CD4-positive, alpha-beta memory T cell (primary cell): ENCODE data around the gene ESYT3. TPM values are rescaled to one million over a fixed set of nuclear protein-coding genes. Genes with fewer than 3 reads are reported as not detected.

ENCODE experiments used
- CTCF ChIA-PET: fragments of 350-600 bp; sonication (Branson Sonifier 250); formaldehyde crosslinking; loops from one replicate; lab custom pipeline; 2021; ENCODE audit warnings: inconsistent platforms; ENCODE audit not compliant: partially characterized antibody; lab: Charles Lee
- POLR2A ChIA-PET: fragments of 350-600 bp; sonication (Branson Sonifier 250); formaldehyde crosslinking; loops from one replicate; lab custom pipeline; 2021; ENCODE audit not compliant: partially characterized antibody; lab: Charles Lee
- DNase-seq, 5 donors: peaks; one replicate each; pipeline versions ENCODE4 v3.0.0 to v3.0.0-alpha.2; 2020 to 2022; ENCODE audit warnings: mixed read lengths in 1 of 5
- H3K27ac ChIP-seq: one replicate; pipeline ENCODE4 v1.7.0; 2013; ENCODE audit warnings: low read depth, low read length
- H3K27me3 ChIP-seq: 2 replicates; pipeline ENCODE4 v1.7.0; 2013; ENCODE audit warnings: mild to moderate bottlenecking, low read length, moderate library complexity; ENCODE audit not compliant: insufficient read depth
- H3K36me3 ChIP-seq: 2 replicates; pipeline ENCODE4 v1.7.0; 2013; ENCODE audit warnings: mild to moderate bottlenecking, low read length, moderate library complexity; ENCODE audit not compliant: insufficient read depth
- H3K4me1 ChIP-seq: 2 replicates; pipeline ENCODE4 v1.7.0; 2013; ENCODE audit warnings: mild to moderate bottlenecking, low read length, moderate library complexity; ENCODE audit not compliant: insufficient read depth
- H3K4me3 ChIP-seq, 2 donors: one replicate each; pipeline ENCODE4 v1.7.0; 2013; ENCODE audit warnings: low read length in 2 of 2, mild to moderate bottlenecking in 1 of 2
- H3K9me3 ChIP-seq, 2 donors: one replicate each; pipeline ENCODE4 v1.7.0; 2013; ENCODE audit warnings: low read length in 2 of 2, control low read depth in 1 of 2; ENCODE audit not compliant: control insufficient read depth in 1 of 2
- H3K27ac Mint-ChIP-seq, 7 donors: one replicate each; pipeline ENCODE4 v1.8.0; 2020 to 2021; ENCODE audit warnings: mixed read lengths in 7 of 7, mild to moderate bottlenecking in 6 of 7, inconsistent platforms in 3 of 7, moderate library complexity in 3 of 7
- H3K27me3 Mint-ChIP-seq, 2 donors: one replicate each; pipeline ENCODE4 v1.8.0; 2020 to 2021; ENCODE audit warnings: mixed read lengths in 2 of 2
- H3K36me3 Mint-ChIP-seq, 2 donors: one replicate each; pipeline ENCODE4 v1.8.0; 2020 to 2021; ENCODE audit warnings: mixed read lengths in 2 of 2, inconsistent platforms in 1 of 2, mild to moderate bottlenecking in 1 of 2
- H3K4me1 Mint-ChIP-seq, 4 donors: one replicate each; pipeline ENCODE4 v1.8.0; 2020 to 2021; ENCODE audit warnings: mixed read lengths in 4 of 4, mild to moderate bottlenecking in 1 of 4
- H3K4me3 Mint-ChIP-seq, 8 donors: one replicate each; pipeline ENCODE4 v1.8.0; 2020 to 2021; ENCODE audit warnings: mixed read lengths in 8 of 8, mild to moderate bottlenecking in 7 of 8, moderate library complexity in 6 of 8, inconsistent platforms in 3 of 8
- H3K9me3 Mint-ChIP-seq, 8 donors: one replicate each; pipeline ENCODE4 v1.8.0; 2020 to 2021; ENCODE audit warnings: mixed read lengths in 8 of 8, mild to moderate bottlenecking in 5 of 8, inconsistent platforms in 3 of 8, moderate library complexity in 1 of 8
- intact Hi-C: fragments of 100-400 bp; cut with micrococcal nuclease; formaldehyde crosslinking; loops from one replicate; pipeline ENCODE4 v1.15.1; 2023
- polyA plus RNA-seq, 2 donors: library from polyadenylated mRNA; unstranded; fragments of 300-500 nt; fragmentation: Illumina TruSeq; gene quantifications; one replicate each; pipeline ENCODE4 v1.2.3, GENCODE V29; 2021
- total RNA-seq, 2 experiments: library from RNA; stranded (reverse); gene quantifications; one replicate each; pipeline ENCODE4 v1.2.3, GENCODE V29; 2021

The ESYT3 gene, protein sequence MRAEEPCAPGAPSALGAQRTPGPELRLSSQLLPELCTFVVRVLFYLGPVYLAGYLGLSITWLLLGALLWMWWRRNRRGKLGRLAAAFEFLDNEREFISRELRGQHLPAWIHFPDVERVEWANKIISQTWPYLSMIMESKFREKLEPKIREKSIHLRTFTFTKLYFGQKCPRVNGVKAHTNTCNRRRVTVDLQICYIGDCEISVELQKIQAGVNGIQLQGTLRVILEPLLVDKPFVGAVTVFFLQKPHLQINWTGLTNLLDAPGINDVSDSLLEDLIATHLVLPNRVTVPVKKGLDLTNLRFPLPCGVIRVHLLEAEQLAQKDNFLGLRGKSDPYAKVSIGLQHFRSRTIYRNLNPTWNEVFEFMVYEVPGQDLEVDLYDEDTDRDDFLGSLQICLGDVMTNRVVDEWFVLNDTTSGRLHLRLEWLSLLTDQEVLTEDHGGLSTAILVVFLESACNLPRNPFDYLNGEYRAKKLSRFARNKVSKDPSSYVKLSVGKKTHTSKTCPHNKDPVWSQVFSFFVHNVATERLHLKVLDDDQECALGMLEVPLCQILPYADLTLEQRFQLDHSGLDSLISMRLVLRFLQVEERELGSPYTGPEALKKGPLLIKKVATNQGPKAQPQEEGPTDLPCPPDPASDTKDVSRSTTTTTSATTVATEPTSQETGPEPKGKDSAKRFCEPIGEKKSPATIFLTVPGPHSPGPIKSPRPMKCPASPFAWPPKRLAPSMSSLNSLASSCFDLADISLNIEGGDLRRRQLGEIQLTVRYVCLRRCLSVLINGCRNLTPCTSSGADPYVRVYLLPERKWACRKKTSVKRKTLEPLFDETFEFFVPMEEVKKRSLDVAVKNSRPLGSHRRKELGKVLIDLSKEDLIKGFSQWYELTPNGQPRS
- total RNA-seq, result under 1 TPM in 1 of 2 experiments, not detected in 1; 0.11 TPM
- polyA plus RNA-seq, result not detected

GRCh38 chr3:138434276-138434874 lies at the start of gene ESYT3:
ESYT3 (plus strand) TSS chr3:138434616; CDS start chr3:138434799, 183 bp downstream.
- H3K4me1 Mint-ChIP-seq, result peaks cover 5 to 25% (median 13%) of the 10 kb centered on the region in 4 donors
- H3K4me1 ChIP-seq, result peaks cover 16% of the 10 kb centered on the region
- peaks cover 16% of the 10 kb centered on the region for H3K27me3 ChIP-seq
- CTCF ChIA-PET, result interaction anchor here (1.6 kb wide), 1 partner anchor 17 kb away, joined by 5 read pairs; no protein-coding TSS in a partner anchor
- intact Hi-C loops, result no loop called here
- peak within 1 kb of the TSS; percentile 61 to 82 (median 70) for H3K4me3 Mint-ChIP-seq
- H3K27me3 Mint-ChIP-seq, result peaks cover 27 to 43% of the 10 kb centered on the region in 2 donors
- DNase-seq, result peak in 3 of 5 donors; percentile 11 to 21 (median 16)
- peak within 1 kb of the TSS in 1 of 2 donors; percentile 24 for H3K4me3 ChIP-seq
- H3K36me3 Mint-ChIP-seq, result no peaks in the 10 kb centered on the region
- no peaks in the 10 kb centered on the region for H3K9me3 ChIP-seq
- H3K36me3 ChIP-seq, result no peaks in the 10 kb centered on the region
- POLR2A ChIA-PET, result no interaction called here
- H3K9me3 Mint-ChIP-seq, result no peaks in the 10 kb centered on the region
- no peak within 1 kb of the TSS for H3K27ac Mint-ChIP-seq
- no peak within 1 kb of the TSS for H3K27ac ChIP-seq

GRCh38 chr3:138384976-138385375 lies 49.4 kb upstream of the ESYT3 start:
- Histone ChIP-seq H3K4me3 (no peak overlapping the region), H3K9me3 (no peaks in the 10 kb centered on the region), H3K27ac (no peak overlapping the region), H3K36me3 (no peaks in the 10 kb centered on the region), H3K4me1 (no peaks in the 10 kb centered on the region), H3K27me3 (no peaks in the 10 kb centered on the region)
- no peak for DNase-seq
- no peaks in the 10 kb centered on the region for H3K36me3 Mint-ChIP-seq
- peaks cover 1 to 9% of the 10 kb centered on the region in 2 donors for H3K27me3 Mint-ChIP-seq
- no peaks in the 10 kb centered on the region for H3K4me1 Mint-ChIP-seq
- no peaks in the 10 kb centered on the region for H3K9me3 Mint-ChIP-seq
- no peak overlapping the region for H3K27ac Mint-ChIP-seq
- ChIA-PET POLR2A (no interaction called here), CTCF (no interaction called here)
- H3K4me3 Mint-ChIP-seq, result no peak overlapping the region
- intact Hi-C loops, result no loop called here

- H3K27ac ChIP-seq, result no peak overlapping the region
- H3K4me1 ChIP-seq, result no peaks in the 10 kb centered on the region
- no peaks in the 10 kb centered on the region for H3K36me3 Mint-ChIP-seq
- no peak overlapping the region for H3K4me3 ChIP-seq
- POLR2A ChIA-PET, result no interaction called here
- no peaks in the 10 kb centered on the region for H3K9me3 ChIP-seq
- peaks cover 0 to 7% of the 10 kb centered on the region in 2 donors for H3K27me3 Mint-ChIP-seq
- H3K9me3 Mint-ChIP-seq, result no peaks in the 10 kb centered on the region
- H3K27me3 ChIP-seq, result no peaks in the 10 kb centered on the region
- no peak for DNase-seq
- no peak overlapping the region for H3K4me3 Mint-ChIP-seq
- intact Hi-C loops, result no loop called here
- CTCF ChIA-PET, result no interaction called here
- H3K4me1 Mint-ChIP-seq, result no peaks in the 10 kb centered on the region
- H3K27ac Mint-ChIP-seq, result no peak overlapping the region
- H3K36me3 ChIP-seq, result no peaks in the 10 kb centered on the region
Measured at GRCh38 chr3:138389144-138389601, 45.2 kb upstream of the ESYT3 start.

DNA sequence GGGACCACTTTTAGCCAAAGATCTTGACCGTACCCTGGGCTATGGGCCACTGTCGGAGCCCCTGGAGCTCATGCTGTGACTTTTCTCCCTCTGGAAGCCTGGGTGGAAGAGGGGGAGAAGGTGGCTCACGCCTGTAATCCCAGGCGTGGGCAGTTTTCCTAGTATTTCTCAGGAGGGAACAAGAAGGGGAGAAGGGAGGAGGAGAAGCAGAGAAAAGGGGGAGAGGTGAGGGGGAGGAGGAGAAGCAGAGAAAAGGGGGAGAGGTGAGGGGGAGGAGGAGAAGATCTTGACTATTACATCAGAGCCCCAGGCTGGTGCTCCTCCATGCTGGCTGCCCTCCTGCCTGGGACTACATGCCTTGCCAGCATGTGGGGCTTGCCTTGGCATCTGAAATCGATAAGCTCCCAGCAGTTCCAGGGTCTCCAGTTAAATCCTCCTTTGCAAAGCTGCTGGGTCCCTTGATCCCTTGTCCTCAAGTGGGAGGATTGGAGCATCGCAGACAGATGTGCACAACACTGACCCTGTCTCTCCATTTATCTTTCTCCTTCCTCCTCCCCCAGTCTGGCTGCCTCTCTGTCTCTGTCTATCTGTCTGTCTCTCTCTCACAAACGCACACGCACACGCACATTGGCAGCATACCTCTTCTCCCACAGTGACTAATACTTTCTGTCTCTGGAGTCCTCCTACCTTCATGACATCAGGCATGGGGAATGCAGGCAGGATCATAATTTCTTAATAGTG lies 44.4 kb upstream of the ESYT3 start:
- Histone ChIP-seq H3K27me3 (no peaks in the 10 kb centered on the region), H3K4me1 (no peaks in the 10 kb centered on the region), H3K36me3 (no peaks in the 10 kb centered on the region), H3K27ac (no peak overlapping the region), H3K9me3 (no peaks in the 10 kb centered on the region), H3K4me3 (no peak overlapping the region)
- intact Hi-C loops, result no loop called here
- Mint-ChIP-seq H3K4me3 (no peak overlapping the region), H3K9me3 (no peaks in the 10 kb centered on the region), H3K27me3 (peaks cover 0 to 2% of the 10 kb centered on the region in 2 donors), H3K27ac (no peak overlapping the region), H3K4me1 (no peaks in the 10 kb centered on the region), H3K36me3 (no peaks in the 10 kb centered on the region)
- CTCF ChIA-PET, result no interaction called here
- POLR2A ChIA-PET, result interaction anchor here (0.6 kb wide), 1 partner anchor 277 kb away, joined by 3 read pairs; no protein-coding TSS in a partner anchor
- no peak for DNase-seq

DNA sequence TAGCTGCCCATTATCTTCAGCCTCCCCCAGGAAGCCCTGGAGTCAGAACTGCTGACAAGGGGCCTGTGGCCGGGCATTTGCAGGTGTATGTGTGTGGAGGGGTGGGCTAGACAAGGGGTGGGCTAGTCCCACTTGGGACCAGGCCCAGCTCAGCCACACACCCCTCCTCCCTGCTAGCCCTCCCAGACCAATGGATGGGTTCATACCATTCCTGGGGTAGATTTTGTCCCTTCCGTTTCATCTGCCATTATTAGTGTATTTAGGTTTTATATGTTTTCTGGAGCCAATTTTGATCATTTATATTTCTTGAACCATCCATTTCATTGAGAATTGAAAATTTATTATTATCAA lies 43.9 kb upstream of the ESYT3 start:
- POLR2A ChIA-PET, result interaction anchor here (0.6 kb wide), 1 partner anchor 277 kb away, joined by 3 read pairs; no protein-coding TSS in a partner anchor
- H3K27ac ChIP-seq, result no peak overlapping the region
- Mint-ChIP-seq H3K4me1 (no peaks in the 10 kb centered on the region), H3K27me3 (peaks cover 3 to 4% of the 10 kb centered on the region in 2 donors), H3K27ac (no peak overlapping the region), H3K9me3 (no peaks in the 10 kb centered on the region), H3K36me3 (no peaks in the 10 kb centered on the region), H3K4me3 (no peak overlapping the region)
- CTCF ChIA-PET, result no interaction called here
- H3K9me3 ChIP-seq, result no peaks in the 10 kb centered on the region
- no peaks in the 10 kb centered on the region for H3K4me1 ChIP-seq
- DNase-seq, result no peak
- intact Hi-C loops, result no loop called here
- H3K36me3 ChIP-seq, result no peaks in the 10 kb centered on the region
- H3K4me3 ChIP-seq, result no peak overlapping the region
- H3K27me3 ChIP-seq, result no peaks in the 10 kb centered on the region

- Mint-ChIP-seq H3K4me1 (no peaks in the 10 kb centered on the region), H3K9me3 (no peaks in the 10 kb centered on the region), H3K36me3 (no peaks in the 10 kb centered on the region), H3K27me3 (peaks cover 6 to 7% of the 10 kb centered on the region in 2 donors), H3K4me3 (no peak overlapping the region), H3K27ac (peak overlapping the region in 1 of 7 donors; percentile 78)
- ChIA-PET CTCF (interaction anchor here (0.8 kb wide), 1 partner anchor 25 kb away, joined by 3 read pairs; no protein-coding TSS in a partner anchor), POLR2A (no interaction called here)
- H3K9me3 ChIP-seq, result no peaks in the 10 kb centered on the region
- no peak for DNase-seq
- no peaks in the 10 kb centered on the region for H3K36me3 ChIP-seq
- H3K4me3 ChIP-seq, result no peak overlapping the region
- no peaks in the 10 kb centered on the region for H3K4me1 ChIP-seq
- H3K27me3 ChIP-seq, result no peaks in the 10 kb centered on the region
- intact Hi-C loops, result no loop called here
- H3K27ac ChIP-seq, result no peak overlapping the region
Measured at GRCh38 chr3:138394156-138394555, 40.3 kb upstream of the ESYT3 start.
